SK-N-SH (cell line): Measurements from ENCODE around the gene CXCL1. TPM values are rescaled to one million over a fixed set of nuclear protein-coding genes. Genes with fewer than 3 reads are reported as not detected.

Source experiments
- CTCF ChIA-PET: fragments of 300-600, 350-600 bp; formaldehyde crosslinking; extraction: SDS; loops from one replicate; lab custom pipeline; 2021; lab: Yijun Ruan, JAX
- POLR2A ChIA-PET: fragments of 350-600 bp; sonication (Branson Sonifier 250); formaldehyde crosslinking; extraction: SDS; loops from one replicate; lab custom pipeline; 2020; ENCODE audit warnings: antibody characterized with exemption, inconsistent platforms; lab: Yijun Ruan, JAX
- DNase-seq: peaks from one replicate; pipeline ENCODE4 v3.0.0; 2012
- H2AFZ ChIP-seq: fragments of 200-600 bp; sonication (generic); 2 replicates; pipeline ENCODE4 v1.8.1; 2016; ENCODE audit warnings: antibody characterized with exemption, mild to moderate bottlenecking, low read depth
- H3F3A ChIP-seq: fragments of 200-600 bp; sonication (generic); replicated peaks from 2 replicates; pipeline ENCODE3; 2016; ENCODE audit warnings: antibody characterized with exemption, mild to moderate bottlenecking; ENCODE audit not compliant: insufficient read depth
- H3K27ac ChIP-seq, 2 experiments: fragments of 200-500 bp in 1 of 2; fragments of 200-600 bp in 1 of 2; sonication (Bioruptor generic) in 1 of 2; sonication (generic), shearing (Covaris generic) in 1 of 2; 2 replicates each; pipeline versions ENCODE4 v1.5.1 to v1.6.1; 2014 to 2016; ENCODE audit warnings: low read depth in 2 of 2, inconsistent platforms in 1 of 2, low read length in 1 of 2, mild to moderate bottlenecking in 1 of 2, mixed read lengths in 1 of 2
- H3K27me3 ChIP-seq: fragments of 200-600 bp; sonication (generic), shearing (Covaris generic); 2 replicates; pipeline ENCODE4 v1.6.1; 2016; ENCODE audit warnings: mixed run types; ENCODE audit not compliant: insufficient read depth
- H3K36me3 ChIP-seq, 2 experiments: fragments of 200-500 bp in 1 of 2; fragments of 200-600 bp in 1 of 2; sonication (Bioruptor generic) in 1 of 2; sonication (generic) in 1 of 2; replicated peaks in 1 of 2; 2 replicates each; pipeline versions ENCODE3 to v1.5.1; 2014 to 2016; ENCODE audit warnings: low read length in 1 of 2, mild to moderate bottlenecking in 1 of 2; ENCODE audit not compliant: insufficient read depth in 2 of 2, control insufficient read depth in 1 of 2
- H3K4me1 ChIP-seq, 2 experiments: fragments of 200-500 bp in 1 of 2; fragments of 200-600 bp in 1 of 2; sonication (Bioruptor generic) in 1 of 2; sonication (generic), shearing (Covaris generic) in 1 of 2; 2 replicates each; pipeline versions ENCODE4 v1.5.1 to v1.6.1; 2014 to 2016; ENCODE audit warnings: low read depth in 1 of 2, low read length in 1 of 2, mixed run types in 1 of 2; ENCODE audit not compliant: insufficient read depth in 2 of 2, control insufficient read depth in 1 of 2
- H3K4me2 ChIP-seq: fragments of 200-600 bp; sonication (generic), shearing (Covaris generic); 2 replicates; pipeline ENCODE4 v1.6.1; 2017; ENCODE audit warnings: mixed run types
- H3K4me3 ChIP-seq, 2 experiments: fragments of 200-500 bp in 1 of 2; fragments of 200-600 bp in 1 of 2; sonication (Bioruptor generic) in 1 of 2; sonication (generic), shearing (Covaris generic) in 1 of 2; 2 replicates each; pipeline versions ENCODE4 v1.5.1 to v1.8.1; 2014 to 2016; ENCODE audit warnings: low read depth in 2 of 2, inconsistent platforms in 1 of 2, low read length in 1 of 2, mild to moderate bottlenecking in 1 of 2, mixed read lengths in 1 of 2, moderate library complexity in 1 of 2
- H3K79me2 ChIP-seq: fragments of 200-600 bp; sonication (generic); 2 replicates; pipeline ENCODE4 v1.8.1; 2017; ENCODE audit warnings: mild to moderate bottlenecking; ENCODE audit not compliant: insufficient read depth
- H3K9ac ChIP-seq: fragments of 200-600 bp; sonication (generic); 2 replicates; pipeline ENCODE4 v1.6.1; 2017; ENCODE audit warnings: mixed run types
- H3K9me2 ChIP-seq: fragments of 200-600 bp; sonication (generic); 2 replicates; pipeline ENCODE4 v1.6.1; 2017; ENCODE audit warnings: mixed run types
- H3K9me3 ChIP-seq: fragments of 200-600 bp; sonication (generic); 2 replicates; pipeline ENCODE4 v1.6.1; 2017; ENCODE audit warnings: mixed run types, mild to moderate bottlenecking, moderate library complexity
- H4K20me1 ChIP-seq: fragments of 200-600 bp; sonication (generic); 2 replicates; pipeline ENCODE4 v1.6.1; 2017; ENCODE audit warnings: mild to moderate bottlenecking, mixed run types; ENCODE audit not compliant: insufficient read depth
- CHD2 ChIP-seq: fragments of 150-350 bp; IDR thresholded peaks from 2 replicates; pipeline ENCODE4 v1.6.1; 2018; ENCODE audit warnings: low read length; ENCODE audit not compliant: partially characterized antibody
- ELF1 ChIP-seq: IDR thresholded peaks from 2 replicates; pipeline ENCODE4 v1.4.0; 2012
- EZH2phosphoT487 ChIP-seq: fragments of 200-600 bp; sonication (generic); IDR thresholded peaks from 2 replicates; pipeline ENCODE4 v1.6.1; 2017; ENCODE audit warnings: low read depth, mixed run types, mild to moderate bottlenecking, antibody characterized with exemption, moderate library complexity, borderline replicate concordance
- FOSL2 ChIP-seq: IDR thresholded peaks from 2 replicates; pipeline ENCODE4 v1.4.0; 2012; ENCODE audit warnings: low read depth, mild to moderate bottlenecking, moderate library complexity, borderline replicate concordance
- FOXJ3 ChIP-seq: sonication (generic); formaldehyde crosslinking; IDR thresholded peaks from 2 replicates; pipeline ENCODE4 v1.5.1; 2020; ENCODE audit warnings: mild to moderate bottlenecking, missing genetic modification reagents
- FOXM1 ChIP-seq: IDR thresholded peaks from 2 replicates; pipeline ENCODE4 v1.4.0; 2012; ENCODE audit warnings: low read depth, mild to moderate bottlenecking
- GABPA ChIP-seq: IDR thresholded peaks from 2 replicates; pipeline ENCODE4 v1.4.0; 2012; ENCODE audit warnings: low read depth, mild to moderate bottlenecking
- GATA2 ChIP-seq: sonication (generic); formaldehyde crosslinking; IDR thresholded peaks from 2 replicates; pipeline ENCODE4 v1.5.0; 2020; ENCODE audit warnings: mild to moderate bottlenecking, missing genetic modification reagents
- JUND ChIP-seq: IDR thresholded peaks from 2 replicates; pipeline ENCODE4 v1.4.0; 2012
- POLR2AphosphoS5 ChIP-seq: IDR thresholded peaks from 2 replicates; pipeline ENCODE4 v1.6.1; 2012; ENCODE audit warnings: low read depth, low read length
- RCOR1 ChIP-seq: fragments of 150-350 bp; IDR thresholded peaks from 2 replicates; pipeline ENCODE4 v1.6.1; 2017; ENCODE audit warnings: antibody characterized with exemption, low read length
- RFX5 ChIP-seq: IDR thresholded peaks from 2 replicates; pipeline ENCODE4 v1.6.1; 2012; ENCODE audit warnings: mild to moderate bottlenecking, improper control_type of control experiment, low read length
- SMC3 ChIP-seq: IDR thresholded peaks from 2 replicates; pipeline ENCODE4 v1.6.1; 2012; ENCODE audit warnings: low read depth, low read length, improper control_type of control experiment
- TCF12 ChIP-seq: IDR thresholded peaks from 2 replicates; pipeline ENCODE4 v1.4.0; 2012
- TEAD4 ChIP-seq: IDR thresholded peaks from 2 replicates; pipeline ENCODE4 v1.4.0; 2012; ENCODE audit warnings: mild to moderate bottlenecking, borderline replicate concordance; ENCODE audit not compliant: insufficient read depth
- USF1 ChIP-seq: IDR thresholded peaks from 2 replicates; pipeline ENCODE4 v1.4.0; 2012; ENCODE audit warnings: low read depth, borderline replicate concordance
- YY1 ChIP-seq: IDR thresholded peaks from 2 replicates; pipeline ENCODE4 v1.4.0; 2012; ENCODE audit warnings: low read depth, mild to moderate bottlenecking
- WGBS: methylation state at CpG from one replicate; pipeline ENCODE4 v1.1.6; 2017; ENCODE audit warnings: low lambda C conversion rate; 5-methylcytosine and 5-hydroxymethylcytosine counted together
- polyA plus RNA-seq, 3 experiments: library from polyadenylated mRNA; depleted of rRNA; stranded (reverse); fragments of >200 nt; gene quantifications; 2 replicates each; pipeline ENCODE4 v1.2.3, GENCODE V29; 2012
- TF ChIP-seq, protein P1 (sequence below): fragments of 150-350 bp; IDR thresholded peaks from 2 replicates; pipeline ENCODE4 v1.6.1; 2017; ENCODE audit warnings: antibody characterized with exemption, low read length, low read depth, borderline replicate concordance
- TF ChIP-seq, protein P2 (sequence below): IDR thresholded peaks from 2 replicates; pipeline ENCODE4; 2012

The CXCL1 gene
- polyA plus RNA-seq, 1 of the 3 experiments (the other 2 are of a cell fraction), result 0.12 TPM

- no peak overlapping the region for H2AFZ ChIP-seq
- no peaks in the 10 kb centered on the region for H3K9me3 ChIP-seq
- WGBS, result 5% methylated on average over 3 of the region's 3 CpGs
- DNase-seq, result no peak
- CTCF ChIA-PET, result interaction anchor here (1.0 kb wide), 1 partner anchor 92 kb away, joined by 3 read pairs; no protein-coding TSS in a partner anchor
- H3K4me1 ChIP-seq, result 0 out of 4 replicates have a peak, but pooled peaks cover 0 to 4% of the 10 kb centered on the region in 2 experiments
- H3K4me2 ChIP-seq, result no peak overlapping the region
- TF ChIP-seq EZH2phosphoT487 (no peak), ELF1 (no peak), FOXJ3 (CRISPR knock-in tag) (no peak), YY1 (no peak), SMC3 (no peak), CHD2 (no peak), POLR2AphosphoS5 (no peak), RFX5 (no peak), JUND (no peak), TCF12 (no peak), RCOR1 (no peak), TEAD4 (no peak), USF1 (no peak), FOXM1 (no peak), GATA2 (no peak), FOSL2 (no peak), GABPA (no peak)
- TF ChIP-seq, protein P1, sequence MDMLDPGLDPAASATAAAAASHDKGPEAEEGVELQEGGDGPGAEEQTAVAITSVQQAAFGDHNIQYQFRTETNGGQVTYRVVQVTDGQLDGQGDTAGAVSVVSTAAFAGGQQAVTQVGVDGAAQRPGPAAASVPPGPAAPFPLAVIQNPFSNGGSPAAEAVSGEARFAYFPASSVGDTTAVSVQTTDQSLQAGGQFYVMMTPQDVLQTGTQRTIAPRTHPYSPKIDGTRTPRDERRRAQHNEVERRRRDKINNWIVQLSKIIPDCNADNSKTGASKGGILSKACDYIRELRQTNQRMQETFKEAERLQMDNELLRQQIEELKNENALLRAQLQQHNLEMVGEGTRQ, result no peak
- TF ChIP-seq, protein P2, sequence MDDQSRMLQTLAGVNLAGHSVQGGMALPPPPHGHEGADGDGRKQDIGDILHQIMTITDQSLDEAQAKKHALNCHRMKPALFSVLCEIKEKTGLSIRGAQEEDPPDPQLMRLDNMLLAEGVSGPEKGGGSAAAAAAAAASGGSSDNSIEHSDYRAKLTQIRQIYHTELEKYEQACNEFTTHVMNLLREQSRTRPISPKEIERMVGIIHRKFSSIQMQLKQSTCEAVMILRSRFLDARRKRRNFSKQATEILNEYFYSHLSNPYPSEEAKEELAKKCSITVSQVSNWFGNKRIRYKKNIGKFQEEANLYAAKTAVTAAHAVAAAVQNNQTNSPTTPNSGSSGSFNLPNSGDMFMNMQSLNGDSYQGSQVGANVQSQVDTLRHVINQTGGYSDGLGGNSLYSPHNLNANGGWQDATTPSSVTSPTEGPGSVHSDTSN, result no peak
- TF ChIP-seq, all 33 proteins: peak for 0
- H3K79me2 ChIP-seq, result no peaks in the 10 kb centered on the region
- H3K9me2 ChIP-seq, result no peaks in the 10 kb centered on the region
- no peak overlapping the region for H3K27ac ChIP-seq
- H3K9ac ChIP-seq, result no peak overlapping the region
- POLR2A ChIA-PET, result no interaction called here
- H3F3A ChIP-seq, result no peaks in the 10 kb centered on the region
- no peaks in the 10 kb centered on the region for H4K20me1 ChIP-seq
- H3K4me3 ChIP-seq, result no peak overlapping the region
- H3K36me3 ChIP-seq, result no peaks in the 10 kb centered on the region
- no peaks in the 10 kb centered on the region for H3K27me3 ChIP-seq
Measured at GRCh38 chr4:73822389-73822788, 46.8 kb upstream of the CXCL1 start.
